ENCODE data around the gene GNG12. TPM values are rescaled to one million over a fixed set of nuclear protein-coding genes. Genes with fewer than 3 reads are reported as not detected.

GNG12 gene
- total RNA-seq, 1 experiment from 2014 or later, result 70.0 TPM

DNA sequence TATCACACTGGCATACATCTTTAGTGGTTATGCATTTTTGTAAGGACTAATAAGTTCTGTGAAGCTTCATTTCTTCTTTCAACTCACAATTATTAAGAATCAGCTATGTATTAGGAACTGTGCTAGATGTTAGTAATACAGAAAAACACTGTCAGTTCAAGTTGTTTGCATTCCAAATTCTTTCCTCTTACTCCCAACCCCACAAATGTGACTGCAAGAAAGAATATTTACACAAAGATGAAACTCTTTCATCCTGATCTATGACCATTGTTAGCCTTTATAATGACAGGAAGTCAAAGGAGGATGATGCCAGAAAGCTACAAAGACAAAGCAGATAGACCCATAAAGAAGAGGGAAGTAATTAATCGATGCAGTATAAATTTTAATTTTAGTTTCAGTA is 169.2 kb downstream of the GNG12 start:
- Histone ChIP-seq H3K4me3 (ENCODE audit: low read depth in 2 of 2, low read length in 2 of 2) (no peak overlapping the region), H3K4me1 (ENCODE audit: control insufficient read depth, insufficient read depth, low read length) (peaks cover 3% of the 10 kb centered on the region; the same call in 1 of the 2 replicates), H3K27ac (ENCODE audit: low read length) (no peak overlapping the region; the same call in 1 of the 2 replicates), H3K27me3 (ENCODE audit: control insufficient read depth, insufficient read depth, low read length) (no peaks in the 10 kb centered on the region), H3K9me3 (ENCODE audit: control insufficient read depth, insufficient read depth, low read depth, low read length) (no peaks in the 10 kb centered on the region), H3K36me3 (ENCODE audit: control insufficient read depth, insufficient read depth, low read length) (no peaks in the 10 kb centered on the region)
- TF ChIP-seq, protein P1, sequence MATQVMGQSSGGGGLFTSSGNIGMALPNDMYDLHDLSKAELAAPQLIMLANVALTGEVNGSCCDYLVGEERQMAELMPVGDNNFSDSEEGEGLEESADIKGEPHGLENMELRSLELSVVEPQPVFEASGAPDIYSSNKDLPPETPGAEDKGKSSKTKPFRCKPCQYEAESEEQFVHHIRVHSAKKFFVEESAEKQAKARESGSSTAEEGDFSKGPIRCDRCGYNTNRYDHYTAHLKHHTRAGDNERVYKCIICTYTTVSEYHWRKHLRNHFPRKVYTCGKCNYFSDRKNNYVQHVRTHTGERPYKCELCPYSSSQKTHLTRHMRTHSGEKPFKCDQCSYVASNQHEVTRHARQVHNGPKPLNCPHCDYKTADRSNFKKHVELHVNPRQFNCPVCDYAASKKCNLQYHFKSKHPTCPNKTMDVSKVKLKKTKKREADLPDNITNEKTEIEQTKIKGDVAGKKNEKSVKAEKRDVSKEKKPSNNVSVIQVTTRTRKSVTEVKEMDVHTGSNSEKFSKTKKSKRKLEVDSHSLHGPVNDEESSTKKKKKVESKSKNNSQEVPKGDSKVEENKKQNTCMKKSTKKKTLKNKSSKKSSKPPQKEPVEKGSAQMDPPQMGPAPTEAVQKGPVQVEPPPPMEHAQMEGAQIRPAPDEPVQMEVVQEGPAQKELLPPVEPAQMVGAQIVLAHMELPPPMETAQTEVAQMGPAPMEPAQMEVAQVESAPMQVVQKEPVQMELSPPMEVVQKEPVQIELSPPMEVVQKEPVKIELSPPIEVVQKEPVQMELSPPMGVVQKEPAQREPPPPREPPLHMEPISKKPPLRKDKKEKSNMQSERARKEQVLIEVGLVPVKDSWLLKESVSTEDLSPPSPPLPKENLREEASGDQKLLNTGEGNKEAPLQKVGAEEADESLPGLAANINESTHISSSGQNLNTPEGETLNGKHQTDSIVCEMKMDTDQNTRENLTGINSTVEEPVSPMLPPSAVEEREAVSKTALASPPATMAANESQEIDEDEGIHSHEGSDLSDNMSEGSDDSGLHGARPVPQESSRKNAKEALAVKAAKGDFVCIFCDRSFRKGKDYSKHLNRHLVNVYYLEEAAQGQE (IDR thresholded peaks at IDR 0.05; ENCODE audit: insufficient read depth in 1 of 2, low read depth in 2 of 2, low read length in 1 of 2), result no peak
- TF ChIP-seq CTCF (IDR thresholded peaks at IDR 0.05) (no peak), SIN3A (IDR thresholded peaks at IDR 0.05; ENCODE audit: borderline replicate concordance, insufficient read depth, low read depth, low read length) (no peak), TCF7L2 (IDR thresholded peaks at IDR 0.05; ENCODE audit: low read depth, low read length) (no peak), POLR2AphosphoS5 (IDR thresholded peaks at IDR 0.05; ENCODE audit: low read depth, low read length) (no peak)
- no TSS peak for BruUV-seq (replicated peaks)
- in situ Hi-C loops (cut with HindIII; ENCODE audit: low pct_unique_long_range_greater_than_20kb, low sequenced_read_pairs) (loop anchor here (25.0 kb wide), 1 partner anchor 127 kb away; no protein-coding TSS in a partner anchor), intact Hi-C loops (cut with micrococcal nuclease; ENCODE audit: unreplicated experiment) (no loop called here)
- CTCF ChIA-PET, result no interaction called here
- ATAC-seq (no peak), DNase-seq (ENCODE audit: low read depth, low spot score) (no peak)
- POLR2A ChIA-PET, result interaction anchor here (0.6 kb wide), 1 partner anchor 21 kb away, joined by 5 read pairs; the partner anchor contains the start of gene GADD45A

GRCh38 chr1:67662884-67663283 is 170.4 kb downstream of the GNG12 start:
- no peaks in the 10 kb centered on the region for H3K9me3 ChIP-seq (ENCODE audit: control insufficient read depth, insufficient read depth, low read depth, low read length)
- ChIA-PET CTCF (no interaction called here), POLR2A (no interaction called here)
- intact Hi-C loops (cut with micrococcal nuclease; ENCODE audit: unreplicated experiment) (no loop called here), in situ Hi-C loops (cut with HindIII; ENCODE audit: low pct_unique_long_range_greater_than_20kb, low sequenced_read_pairs) (loop anchor here (25.0 kb wide), 1 partner anchor 126 kb away; no protein-coding TSS in a partner anchor)
- H3K4me3 ChIP-seq (ENCODE audit: low read depth in 2 of 2, low read length in 2 of 2), result no peak overlapping the region
- no peaks in the 10 kb centered on the region for H3K27me3 ChIP-seq (ENCODE audit: control insufficient read depth, insufficient read depth, low read length)
- ATAC-seq (no peak), DNase-seq (ENCODE audit: low read depth, low spot score) (no peak)
- no peaks in the 10 kb centered on the region for H3K36me3 ChIP-seq (ENCODE audit: control insufficient read depth, insufficient read depth, low read length)
- H3K27ac ChIP-seq (ENCODE audit: low read length), result no peak overlapping the region; the same call in 1 of the 2 replicates
- BruUV-seq (replicated peaks), result no TSS peak
- peaks cover 3% of the 10 kb centered on the region; the same call in 1 of the 2 replicates for H3K4me1 ChIP-seq (ENCODE audit: control insufficient read depth, insufficient read depth, low read length)
- TF ChIP-seq, protein P1 (IDR thresholded peaks at IDR 0.05; ENCODE audit: insufficient read depth in 1 of 2, low read depth in 2 of 2, low read length in 1 of 2), result no peak
- TF ChIP-seq CTCF (IDR thresholded peaks at IDR 0.05) (no peak), POLR2AphosphoS5 (IDR thresholded peaks at IDR 0.05; ENCODE audit: low read depth, low read length) (no peak), SIN3A (IDR thresholded peaks at IDR 0.05; ENCODE audit: borderline replicate concordance, insufficient read depth, low read depth, low read length) (no peak), TCF7L2 (IDR thresholded peaks at IDR 0.05; ENCODE audit: low read depth, low read length) (no peak)

All from Panc1 (cell line).